ENCODE data around the gene TMEM106A. TPM values are rescaled to one million over a fixed set of nuclear protein-coding genes. Genes with fewer than 3 reads are reported as not detected.

The TMEM106A gene
- total and polyA plus RNA-seq, 2 of the 13 experiments (the other 11 are each of a cell fraction or from before 2014, with no cell fraction given): 16.9 to 35.9 TPM

- TF ChIP-seq MYNN (CRISPR knock-in tag; IDR thresholded peaks at IDR 0.05; ENCODE audit: low read depth) (peak; percentile 89), HCFC1 (IDR thresholded peaks at IDR 0.05; ENCODE audit: low read depth, low read length) (0 out of 2 replicates have a peak, but pooled peaks have one; percentile 14), HOXA3 (CRISPR knock-in tag; IDR thresholded peaks at IDR 0.05) (peak; percentile 74), ZNF256 (CRISPR knock-in tag; conservative IDR thresholded peaks at IDR 0.05) (0 out of 2 replicates have a peak, but pooled peaks have one; percentile 48), TOE1 (CRISPR knock-in tag; IDR thresholded peaks at IDR 0.05) (0 out of 2 replicates have a peak, but pooled peaks have one; percentile 51), ZNF263 (CRISPR knock-in tag; IDR thresholded peaks at IDR 0.05) (peak; percentile 48; the same call in 1 of the 2 replicates), ZNF143 (CRISPR knock-in tag; IDR thresholded peaks at IDR 0.05) (0 out of 2 replicates have a peak, but pooled peaks have one; percentile 37), ZNF326 (CRISPR knock-in tag; IDR thresholded peaks at IDR 0.05; ENCODE audit: borderline replicate concordance) (peak; percentile 77; the same call in 1 of the 2 replicates), ZNF331 (CRISPR knock-in tag; IDR thresholded peaks at IDR 0.05) (0 out of 2 replicates have a peak, but pooled peaks have one; percentile 21), ZBTB43 (CRISPR knock-in tag; conservative IDR thresholded peaks at IDR 0.05) (0 out of 2 replicates have a peak, but pooled peaks have one; percentile 33), ZSCAN9 (CRISPR knock-in tag; IDR thresholded peaks at IDR 0.05; ENCODE audit: borderline replicate concordance) (0 out of 2 replicates have a peak, but pooled peaks have one; percentile 37), RERE (CRISPR knock-in tag; IDR thresholded peaks at IDR 0.05; ENCODE audit: low read depth) (peak; percentile 28; the same call in 1 of the 2 replicates)
- TF ChIP-seq, protein P1, sequence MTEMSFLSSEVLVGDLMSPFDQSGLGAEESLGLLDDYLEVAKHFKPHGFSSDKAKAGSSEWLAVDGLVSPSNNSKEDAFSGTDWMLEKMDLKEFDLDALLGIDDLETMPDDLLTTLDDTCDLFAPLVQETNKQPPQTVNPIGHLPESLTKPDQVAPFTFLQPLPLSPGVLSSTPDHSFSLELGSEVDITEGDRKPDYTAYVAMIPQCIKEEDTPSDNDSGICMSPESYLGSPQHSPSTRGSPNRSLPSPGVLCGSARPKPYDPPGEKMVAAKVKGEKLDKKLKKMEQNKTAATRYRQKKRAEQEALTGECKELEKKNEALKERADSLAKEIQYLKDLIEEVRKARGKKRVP (CRISPR knock-in tag; IDR thresholded peaks at IDR 0.05): 0 out of 4 replicates have a peak, but pooled peaks of 1 of the 2 experiments have one; percentile 18
- TF ChIP-seq, protein P2, sequence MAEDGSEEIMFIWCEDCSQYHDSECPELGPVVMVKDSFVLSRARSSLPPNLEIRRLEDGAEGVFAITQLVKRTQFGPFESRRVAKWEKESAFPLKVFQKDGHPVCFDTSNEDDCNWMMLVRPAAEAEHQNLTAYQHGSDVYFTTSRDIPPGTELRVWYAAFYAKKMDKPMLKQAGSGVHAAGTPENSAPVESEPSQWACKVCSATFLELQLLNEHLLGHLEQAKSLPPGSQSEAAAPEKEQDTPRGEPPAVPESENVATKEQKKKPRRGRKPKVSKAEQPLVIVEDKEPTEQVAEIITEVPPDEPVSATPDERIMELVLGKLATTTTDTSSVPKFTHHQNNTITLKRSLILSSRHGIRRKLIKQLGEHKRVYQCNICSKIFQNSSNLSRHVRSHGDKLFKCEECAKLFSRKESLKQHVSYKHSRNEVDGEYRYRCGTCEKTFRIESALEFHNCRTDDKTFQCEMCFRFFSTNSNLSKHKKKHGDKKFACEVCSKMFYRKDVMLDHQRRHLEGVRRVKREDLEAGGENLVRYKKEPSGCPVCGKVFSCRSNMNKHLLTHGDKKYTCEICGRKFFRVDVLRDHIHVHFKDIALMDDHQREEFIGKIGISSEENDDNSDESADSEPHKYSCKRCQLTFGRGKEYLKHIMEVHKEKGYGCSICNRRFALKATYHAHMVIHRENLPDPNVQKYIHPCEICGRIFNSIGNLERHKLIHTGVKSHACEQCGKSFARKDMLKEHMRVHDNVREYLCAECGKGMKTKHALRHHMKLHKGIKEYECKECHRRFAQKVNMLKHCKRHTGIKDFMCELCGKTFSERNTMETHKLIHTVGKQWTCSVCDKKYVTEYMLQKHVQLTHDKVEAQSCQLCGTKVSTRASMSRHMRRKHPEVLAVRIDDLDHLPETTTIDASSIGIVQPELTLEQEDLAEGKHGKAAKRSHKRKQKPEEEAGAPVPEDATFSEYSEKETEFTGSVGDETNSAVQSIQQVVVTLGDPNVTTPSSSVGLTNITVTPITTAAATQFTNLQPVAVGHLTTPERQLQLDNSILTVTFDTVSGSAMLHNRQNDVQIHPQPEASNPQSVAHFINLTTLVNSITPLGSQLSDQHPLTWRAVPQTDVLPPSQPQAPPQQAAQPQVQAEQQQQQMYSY (CRISPR knock-in tag; IDR thresholded peaks at IDR 0.05): peak; percentile 23; the same call in 1 of the 2 replicates
- TF ChIP-seq, protein P3, sequence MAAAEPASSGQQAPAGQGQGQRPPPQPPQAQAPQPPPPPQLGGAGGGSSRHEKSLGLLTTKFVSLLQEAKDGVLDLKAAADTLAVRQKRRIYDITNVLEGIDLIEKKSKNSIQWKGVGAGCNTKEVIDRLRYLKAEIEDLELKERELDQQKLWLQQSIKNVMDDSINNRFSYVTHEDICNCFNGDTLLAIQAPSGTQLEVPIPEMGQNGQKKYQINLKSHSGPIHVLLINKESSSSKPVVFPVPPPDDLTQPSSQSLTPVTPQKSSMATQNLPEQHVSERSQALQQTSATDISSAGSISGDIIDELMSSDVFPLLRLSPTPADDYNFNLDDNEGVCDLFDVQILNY (CRISPR knock-in tag; conservative IDR thresholded peaks at IDR 0.05): peak; percentile 50; the same call in 1 of the 2 replicates
Measured at GRCh38 chr17:43232021-43232699, 20.5 kb downstream of the TMEM106A start (continued).

Measured in HepG2 (cell line).